CD8-positive, alpha-beta memory T cell (primary cell): ENCODE results near the gene TATDN2. TPM values are rescaled to one million over a fixed set of nuclear protein-coding genes. Genes with fewer than 3 reads are reported as not detected.

Experiments used
- CTCF ChIA-PET: fragments of 350-600 bp; sonication (Branson Sonifier 250); formaldehyde crosslinking; loops from one replicate; lab custom pipeline; 2021; ENCODE audit warnings: antibody characterized with exemption; lab: Charles Lee
- POLR2A ChIA-PET: fragments of 350-600 bp; sonication (Branson Sonifier 250); formaldehyde crosslinking; loops from one replicate; lab custom pipeline; 2021; ENCODE audit warnings: antibody characterized with exemption; lab: Charles Lee
- DNase-seq, 5 donors: peaks; one replicate each; pipeline versions ENCODE4 v3.0.0 to v3.0.0-alpha.2; 2020 to 2022; ENCODE audit warnings: mixed read lengths in 1 of 5
- H3K27ac ChIP-seq: one replicate; pipeline ENCODE4 v1.7.0; 2013; ENCODE audit warnings: low read depth, mild to moderate bottlenecking, low read length, moderate library complexity
- H3K27me3 ChIP-seq: 2 replicates; pipeline ENCODE4 v1.7.0; 2013; ENCODE audit warnings: low read length, mild to moderate bottlenecking; ENCODE audit not compliant: insufficient read depth, poor library complexity, severe bottlenecking
- H3K36me3 ChIP-seq: 2 replicates; pipeline ENCODE4 v1.7.0; 2013; ENCODE audit warnings: mild to moderate bottlenecking, low read length, moderate library complexity; ENCODE audit not compliant: insufficient read depth
- H3K4me1 ChIP-seq: 2 replicates; pipeline ENCODE4 v1.7.0; 2013; ENCODE audit warnings: mild to moderate bottlenecking, low read length, moderate library complexity; ENCODE audit not compliant: insufficient read depth
- H3K4me3 ChIP-seq: 2 replicates; pipeline ENCODE4 v1.7.0; 2013; ENCODE audit warnings: mild to moderate bottlenecking, low read length
- H3K9me3 ChIP-seq: 2 replicates; pipeline ENCODE4 v1.7.0; 2013; ENCODE audit warnings: mild to moderate bottlenecking, low read length
- H3K27ac Mint-ChIP-seq, 8 donors: one replicate each; pipeline ENCODE4 v1.8.0; 2020 to 2021; ENCODE audit warnings: mixed read lengths in 8 of 8, mild to moderate bottlenecking in 6 of 8, inconsistent platforms in 3 of 8, moderate library complexity in 3 of 8
- H3K27me3 Mint-ChIP-seq, 2 donors: one replicate each; pipeline ENCODE4 v1.8.0; 2020 to 2021; ENCODE audit warnings: mixed read lengths in 2 of 2, mild to moderate bottlenecking in 1 of 2, moderate library complexity in 1 of 2
- H3K36me3 Mint-ChIP-seq, 3 donors: one replicate each; pipeline ENCODE4 v1.8.0; 2020 to 2021; ENCODE audit warnings: mixed read lengths in 3 of 3, inconsistent platforms in 1 of 3, mild to moderate bottlenecking in 1 of 3
- H3K4me1 Mint-ChIP-seq, 3 donors: one replicate each; pipeline ENCODE4 v1.8.0; 2020 to 2021; ENCODE audit warnings: mixed read lengths in 3 of 3, inconsistent platforms in 1 of 3, mild to moderate bottlenecking in 1 of 3
- H3K4me3 Mint-ChIP-seq, 7 donors: one replicate each; pipeline ENCODE4 v1.8.0; 2020 to 2021; ENCODE audit warnings: mixed read lengths in 7 of 7, mild to moderate bottlenecking in 6 of 7, moderate library complexity in 4 of 7, inconsistent platforms in 2 of 7
- H3K9me3 Mint-ChIP-seq, 5 donors: one replicate each; pipeline ENCODE4 v1.8.0; 2020 to 2022; ENCODE audit warnings: mixed read lengths in 5 of 5, mild to moderate bottlenecking in 3 of 5, moderate library complexity in 2 of 5, inconsistent platforms in 1 of 5
- polyA plus RNA-seq: library from polyadenylated mRNA; unstranded; fragments of 300-500 nt; fragmentation: Illumina TruSeq; gene quantifications from one replicate; pipeline ENCODE4 v1.2.3, GENCODE V29; 2021
- total RNA-seq, 2 experiments: library from RNA; stranded (reverse); gene quantifications; one replicate each; pipeline ENCODE4 v1.2.3, GENCODE V29; 2021

The TATDN2 gene
- total and polyA plus RNA-seq, 3 experiments from 2014 or later, result 23.3 to 60.0 (median 57.6) TPM

- H3K9me3 ChIP-seq, result no peaks in the 10 kb centered on the region
- peaks cover 23% of the 10 kb centered on the region for H3K4me1 ChIP-seq
- CTCF ChIA-PET, result interaction anchor here (0.8 to 3.6 kb wide), 4 partner anchors 13 to 389 kb away, joined by 3 to 20 read pairs (median 4); partner anchors contain the start of genes CRELD1 and EMC3
- peaks cover 0 to 24% (median 0%) of the 10 kb centered on the region in 3 donors for H3K36me3 Mint-ChIP-seq
- no peak for DNase-seq
- H3K27ac ChIP-seq, result peak overlapping the region; percentile 96
- H3K27ac Mint-ChIP-seq, result peak overlapping the region; percentile 58 to 99 (median 96)
- H3K9me3 Mint-ChIP-seq, result no peaks in the 10 kb centered on the region
- peaks cover 0 to 11% of the 10 kb centered on the region in 2 donors for H3K27me3 Mint-ChIP-seq
- no peak overlapping the region for H3K4me3 ChIP-seq
- peaks cover 23 to 35% (median 24%) of the 10 kb centered on the region in 3 donors for H3K4me1 Mint-ChIP-seq
- H3K27me3 ChIP-seq, result no peaks in the 10 kb centered on the region
- peaks cover 21% of the 10 kb centered on the region for H3K36me3 ChIP-seq
- H3K4me3 Mint-ChIP-seq, result peak overlapping the region; percentile 88 to 96 (median 90)
- POLR2A ChIA-PET, result interaction anchor here (1.2 to 1.5 kb wide), 2 partner anchors 388 to 431 kb away, joined by 3 to 4 read pairs; partner anchors contain the start of genes CRELD1 and JAGN1
These were observed 73.5 kb downstream of the TATDN2 start for GRCh38 chr3:10321630-10322351.

GRCh38 chr3:10322352-10322710, 74.1 kb downstream of the TATDN2 start:
- peak overlapping the region in 6 of 8 donors; percentile 23 to 95 (median 54) for H3K27ac Mint-ChIP-seq

GRCh38 chr3:10327592-10327991, 79.3 kb downstream of the TATDN2 start:
- H3K36me3 Mint-ChIP-seq, result peaks cover 0 to 5% (median 0%) of the 10 kb centered on the region in 3 donors
- no peaks in the 10 kb centered on the region for H3K9me3 Mint-ChIP-seq
- POLR2A ChIA-PET, result no interaction called here

More at GRCh38 chr3:10322352-10322710, 74.1 kb downstream of the TATDN2 start:
- Mint-ChIP-seq H3K4me1 (peaks cover 23 to 34% (median 24%) of the 10 kb centered on the region in 3 donors), H3K36me3 (peaks cover 0 to 20% (median 0%) of the 10 kb centered on the region in 3 donors), H3K27me3 (peaks cover 3 to 16% of the 10 kb centered on the region in 2 donors), H3K4me3 (peak overlapping the region in 4 of 7 donors; percentile 8 to 96 (median 66)), H3K9me3 (no peaks in the 10 kb centered on the region)
- H3K27me3 ChIP-seq, result no peaks in the 10 kb centered on the region
- H3K36me3 ChIP-seq, result peaks cover 17% of the 10 kb centered on the region
- ChIA-PET POLR2A (interaction anchor here (1.2 to 1.5 kb wide), 2 partner anchors 389 to 432 kb away, joined by 3 to 4 read pairs; partner anchors contain the start of genes CRELD1 and JAGN1), CTCF (interaction anchor here (0.8 to 3.6 kb wide), 3 partner anchors 19 to 389 kb away, joined by 3 to 20 read pairs (median 3); partner anchors contain the start of gene CRELD1)
- no peak overlapping the region for H3K27ac ChIP-seq
- H3K9me3 ChIP-seq, result no peaks in the 10 kb centered on the region
- H3K4me1 ChIP-seq, result peaks cover 23% of the 10 kb centered on the region
- H3K4me3 ChIP-seq, result no peak overlapping the region
- DNase-seq, result no peak

GRCh38 chr3:10328460-10329071, 80.3 kb downstream of the TATDN2 start:
- no peak overlapping the region for H3K4me3 Mint-ChIP-seq
- H3K27ac Mint-ChIP-seq, result no peak overlapping the region
- H3K9me3 Mint-ChIP-seq, result no peaks in the 10 kb centered on the region
- Histone ChIP-seq H3K4me3 (no peak overlapping the region), H3K27ac (no peak overlapping the region), H3K36me3 (no peaks in the 10 kb centered on the region), H3K4me1 (no peaks in the 10 kb centered on the region), H3K9me3 (no peaks in the 10 kb centered on the region), H3K27me3 (no peaks in the 10 kb centered on the region)
- ChIA-PET POLR2A (no interaction called here), CTCF (no interaction called here)
- H3K4me1 Mint-ChIP-seq, result no peaks in the 10 kb centered on the region
- DNase-seq, result peak in 1 of 5 donors; percentile 33
- peaks cover 0 to 5% (median 0%) of the 10 kb centered on the region in 3 donors for H3K36me3 Mint-ChIP-seq
- peaks cover 22 to 39% of the 10 kb centered on the region in 2 donors for H3K27me3 Mint-ChIP-seq

More at GRCh38 chr3:10327592-10327991, 79.3 kb downstream of the TATDN2 start:
- Histone ChIP-seq H3K4me3 (no peak overlapping the region), H3K27ac (no peak overlapping the region), H3K36me3 (no peaks in the 10 kb centered on the region), H3K4me1 (no peaks in the 10 kb centered on the region), H3K9me3 (no peaks in the 10 kb centered on the region), H3K27me3 (no peaks in the 10 kb centered on the region)
- peak in 1 of 5 donors; percentile 17 for DNase-seq
- no peak overlapping the region for H3K4me3 Mint-ChIP-seq
- H3K27me3 Mint-ChIP-seq, result peaks cover 18 to 39% of the 10 kb centered on the region in 2 donors
- H3K27ac Mint-ChIP-seq, result no peak overlapping the region
- no peaks in the 10 kb centered on the region for H3K4me1 Mint-ChIP-seq
- CTCF ChIA-PET, result no interaction called here

GRCh38 chr3:10329495-10330015, 81.3 kb downstream of the TATDN2 start:
- H3K27me3 Mint-ChIP-seq, result peaks cover 22 to 39% of the 10 kb centered on the region in 2 donors
- Histone ChIP-seq H3K9me3 (no peaks in the 10 kb centered on the region), H3K27me3 (no peaks in the 10 kb centered on the region), H3K4me3 (no peak overlapping the region), H3K27ac (no peak overlapping the region), H3K4me1 (no peaks in the 10 kb centered on the region), H3K36me3 (no peaks in the 10 kb centered on the region)
- H3K27ac Mint-ChIP-seq, result no peak overlapping the region
- H3K4me1 Mint-ChIP-seq, result no peaks in the 10 kb centered on the region
- POLR2A ChIA-PET, result no interaction called here
- peaks cover 0 to 5% (median 0%) of the 10 kb centered on the region in 3 donors for H3K36me3 Mint-ChIP-seq
- no peaks in the 10 kb centered on the region for H3K9me3 Mint-ChIP-seq
- peak in 1 of 5 donors; percentile 3 for DNase-seq
- CTCF ChIA-PET, result no interaction called here
- H3K4me3 Mint-ChIP-seq, result no peak overlapping the region

GRCh38 chr3:10330319-10330718, 82.1 kb downstream of the TATDN2 start:
- H3K4me3 ChIP-seq, result no peak overlapping the region
- peaks cover 0 to 5% (median 0%) of the 10 kb centered on the region in 3 donors for H3K36me3 Mint-ChIP-seq
- no peaks in the 10 kb centered on the region for H3K9me3 Mint-ChIP-seq
- no peak overlapping the region for H3K27ac Mint-ChIP-seq
- no peaks in the 10 kb centered on the region for H3K36me3 ChIP-seq
- DNase-seq, result peak in 1 of 5 donors; percentile 33
- H3K9me3 ChIP-seq, result no peaks in the 10 kb centered on the region
- H3K4me1 ChIP-seq, result no peaks in the 10 kb centered on the region
- CTCF ChIA-PET, result interaction anchor here (1.3 kb wide), 1 partner anchor 14 kb away, joined by 3 read pairs; no protein-coding TSS in a partner anchor
- POLR2A ChIA-PET, result no interaction called here
- peaks cover 0 to 5% (median 4%) of the 10 kb centered on the region in 3 donors for H3K4me1 Mint-ChIP-seq
- no peaks in the 10 kb centered on the region for H3K27me3 ChIP-seq
- H3K27ac ChIP-seq, result no peak overlapping the region
- peaks cover 25 to 39% of the 10 kb centered on the region in 2 donors for H3K27me3 Mint-ChIP-seq
- H3K4me3 Mint-ChIP-seq, result no peak overlapping the region
